ENCODE measurements around the gene CADM2.
"Not testable (repeated sequence)": the region's sequence is repeated elsewhere in the genome, so short reads cannot be mapped to it uniquely, and the experiment has no call there.

CADM2 gene

DNA sequence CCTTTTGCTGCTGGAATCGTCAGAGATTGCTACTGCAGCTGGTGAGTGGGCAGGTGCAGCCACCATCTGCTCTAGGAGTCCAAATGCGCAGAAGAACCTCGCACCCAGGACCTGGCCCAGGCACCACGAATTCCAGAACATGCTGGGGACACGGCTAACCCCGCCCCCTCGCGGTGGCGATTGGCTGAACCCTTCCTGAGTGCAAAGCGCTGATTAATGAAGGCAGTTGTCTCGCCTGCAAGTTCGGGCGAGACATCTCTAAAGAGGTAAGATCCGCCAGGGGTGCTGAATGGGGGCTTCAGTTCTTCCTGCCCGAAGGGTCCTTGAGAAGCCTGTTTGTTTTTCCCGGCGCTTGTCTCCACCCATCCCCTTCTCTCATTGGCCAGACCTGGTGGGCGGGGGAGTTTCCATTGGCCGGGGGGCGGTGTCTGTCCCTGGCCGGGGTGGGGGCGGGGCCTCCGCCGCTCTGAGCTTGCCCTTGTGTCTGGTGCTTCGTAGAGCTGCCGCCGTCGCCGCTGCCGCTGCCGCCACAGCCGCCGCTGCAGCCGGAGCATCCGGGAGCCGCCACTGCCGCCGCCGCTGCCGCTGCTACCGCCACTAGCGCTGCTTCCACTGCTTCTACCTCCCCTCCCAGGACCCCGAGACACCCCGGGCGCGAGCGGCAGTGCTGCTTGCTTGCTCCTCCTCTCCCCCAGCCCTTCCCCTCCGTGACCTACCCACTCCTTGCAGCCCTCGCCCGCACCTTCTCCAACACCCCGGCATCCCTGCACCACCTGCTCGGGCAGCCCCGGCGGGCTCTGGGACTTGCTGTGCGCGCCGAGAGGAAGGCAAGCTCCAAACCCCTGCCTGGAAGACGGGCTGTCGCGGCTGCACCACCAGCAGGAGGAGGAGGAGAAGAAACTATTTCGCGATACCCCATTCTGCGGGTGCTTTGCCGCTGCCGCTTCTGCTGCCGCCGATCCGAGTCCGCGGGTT is at the start of gene CADM2:
CADM2 (plus strand) TSS at position 495 of the 975 bp plus-strand sequence.
- H3K4me3 ChIP-seq (IDR thresholded peaks at IDR 0.05; ENCODE audit: insufficient read depth, low read depth, low read length) = peak within 1 kb of the TSS; percentile 23
- H4K20me1 ChIP-seq (ENCODE audit: insufficient read depth) = no peaks in the 10 kb centered on the region
- no peaks in the 10 kb centered on the region for H3K4me1 ChIP-seq (ENCODE audit: low read depth, poor library complexity, severe bottlenecking)
- H3K27me3 ChIP-seq (ENCODE audit: insufficient read depth, low read depth) = no peaks in the 10 kb centered on the region
- no peak within 1 kb of the TSS for H3K27ac ChIP-seq
- peak within 1 kb of the TSS; percentile 68 for H3K4me2 ChIP-seq
- H3K9ac ChIP-seq = peak within 1 kb of the TSS; percentile 30; the same call in 1 of the 2 replicates
- TF ChIP-seq, protein P1, sequence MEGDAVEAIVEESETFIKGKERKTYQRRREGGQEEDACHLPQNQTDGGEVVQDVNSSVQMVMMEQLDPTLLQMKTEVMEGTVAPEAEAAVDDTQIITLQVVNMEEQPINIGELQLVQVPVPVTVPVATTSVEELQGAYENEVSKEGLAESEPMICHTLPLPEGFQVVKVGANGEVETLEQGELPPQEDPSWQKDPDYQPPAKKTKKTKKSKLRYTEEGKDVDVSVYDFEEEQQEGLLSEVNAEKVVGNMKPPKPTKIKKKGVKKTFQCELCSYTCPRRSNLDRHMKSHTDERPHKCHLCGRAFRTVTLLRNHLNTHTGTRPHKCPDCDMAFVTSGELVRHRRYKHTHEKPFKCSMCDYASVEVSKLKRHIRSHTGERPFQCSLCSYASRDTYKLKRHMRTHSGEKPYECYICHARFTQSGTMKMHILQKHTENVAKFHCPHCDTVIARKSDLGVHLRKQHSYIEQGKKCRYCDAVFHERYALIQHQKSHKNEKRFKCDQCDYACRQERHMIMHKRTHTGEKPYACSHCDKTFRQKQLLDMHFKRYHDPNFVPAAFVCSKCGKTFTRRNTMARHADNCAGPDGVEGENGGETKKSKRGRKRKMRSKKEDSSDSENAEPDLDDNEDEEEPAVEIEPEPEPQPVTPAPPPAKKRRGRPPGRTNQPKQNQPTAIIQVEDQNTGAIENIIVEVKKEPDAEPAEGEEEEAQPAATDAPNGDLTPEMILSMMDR (conservative IDR thresholded peaks at IDR 0.05; ENCODE audit: low read depth, low read length) = peak; percentile 35; the same call in 1 of the 2 replicates
- H3K36me3 ChIP-seq (ENCODE audit: insufficient read depth) = no peaks in the 10 kb centered on the region
- H2AFZ ChIP-seq (ENCODE audit: low read depth) = peak within 1 kb of the TSS; percentile 93
- no peaks in the 10 kb centered on the region for H3K79me2 ChIP-seq (ENCODE audit: insufficient read depth, low read depth)

DNA sequence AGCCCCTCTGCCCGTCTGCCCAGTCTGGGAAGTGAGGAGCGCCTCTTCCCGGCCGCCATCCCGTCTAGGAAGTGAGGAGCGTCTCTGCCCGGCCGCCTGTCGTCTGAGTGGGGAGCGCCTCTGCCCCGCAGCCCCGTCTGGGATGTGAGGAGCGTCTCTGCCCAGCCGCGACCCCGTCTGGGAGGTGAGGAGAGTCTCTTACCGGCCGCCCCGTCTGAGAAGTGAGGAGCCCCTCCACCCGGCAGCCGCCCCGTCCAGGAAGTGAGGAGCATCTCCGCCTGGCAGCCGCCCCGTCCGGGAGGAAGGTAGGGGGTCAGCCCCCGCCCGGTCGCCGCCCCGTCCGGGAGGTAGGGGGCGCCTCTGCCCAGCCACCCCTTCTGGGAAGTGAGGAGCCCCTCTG is 40.2 kb upstream of the CADM2 start:
- H3K4me3 ChIP-seq (IDR thresholded peaks at IDR 0.05; ENCODE audit: insufficient read depth, low read depth, low read length); H3K9ac ChIP-seq; H3K27me3 ChIP-seq (ENCODE audit: insufficient read depth, low read depth); H3K4me1 ChIP-seq (ENCODE audit: low read depth, poor library complexity, severe bottlenecking); H4K20me1 ChIP-seq (ENCODE audit: insufficient read depth); H3K4me2 ChIP-seq; H3K27ac ChIP-seq; H3K36me3 ChIP-seq (ENCODE audit: insufficient read depth); H2AFZ ChIP-seq (ENCODE audit: low read depth); H3K79me2 ChIP-seq (ENCODE audit: insufficient read depth, low read depth): not testable (repeated sequence)

DNA sequence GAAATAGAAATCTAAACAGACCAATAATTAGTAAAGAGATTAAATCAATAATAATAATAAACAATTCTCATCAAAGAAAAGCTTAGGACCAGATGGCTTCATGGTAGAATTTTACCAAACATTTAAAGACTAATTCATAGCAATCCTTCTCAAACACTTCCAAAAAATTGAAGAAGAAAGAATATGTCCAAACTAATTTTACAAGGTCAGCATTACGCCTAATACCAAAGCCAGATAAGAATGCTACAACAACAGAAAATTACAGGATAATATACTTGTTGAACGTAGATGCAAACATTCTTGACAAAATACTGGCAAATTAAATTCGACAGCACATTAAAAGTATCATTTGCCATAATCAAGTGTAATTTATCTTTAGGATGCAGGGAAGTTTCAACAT is 36.1 kb upstream of the CADM2 start:
- H4K20me1 ChIP-seq (ENCODE audit: insufficient read depth) = no peaks in the 10 kb centered on the region
- H3K9ac ChIP-seq = no peak overlapping the region
- H3K79me2 ChIP-seq (ENCODE audit: insufficient read depth, low read depth) = no peaks in the 10 kb centered on the region
- no peak overlapping the region for H3K4me2 ChIP-seq
- H3K4me1 ChIP-seq (ENCODE audit: low read depth, poor library complexity, severe bottlenecking) = no peaks in the 10 kb centered on the region
- TF ChIP-seq, protein P1 (conservative IDR thresholded peaks at IDR 0.05; ENCODE audit: low read depth, low read length) = no peak
- no peaks in the 10 kb centered on the region for H3K27me3 ChIP-seq (ENCODE audit: insufficient read depth, low read depth)
- H2AFZ ChIP-seq (ENCODE audit: low read depth) = no peak overlapping the region
- H3K4me3 ChIP-seq (IDR thresholded peaks at IDR 0.05; ENCODE audit: insufficient read depth, low read depth, low read length) = no peak overlapping the region
- H3K27ac ChIP-seq = no peak overlapping the region
- no peaks in the 10 kb centered on the region for H3K36me3 ChIP-seq (ENCODE audit: insufficient read depth)

DNA sequence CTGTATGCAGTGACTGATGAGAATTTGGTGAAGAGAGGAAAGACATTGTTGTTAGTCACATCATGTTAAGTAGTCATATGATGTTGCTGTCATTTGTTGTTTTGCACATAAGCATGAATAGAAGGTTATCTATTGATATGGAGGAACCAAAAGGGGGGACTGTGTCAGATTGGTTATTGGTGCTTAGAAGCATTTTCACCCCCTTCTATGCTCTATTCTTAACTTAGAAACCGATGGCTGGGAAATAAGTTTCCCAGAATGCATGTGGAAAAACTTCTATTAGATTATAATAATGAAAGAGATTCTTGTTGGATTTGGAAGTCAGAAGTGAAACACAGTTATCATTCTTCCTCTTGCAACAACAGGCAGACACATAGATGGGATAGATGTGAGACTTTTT is 33.2 kb upstream of the CADM2 start:
- no peak overlapping the region for H3K9ac ChIP-seq
- H3K4me2 ChIP-seq = no peak overlapping the region
- H2AFZ ChIP-seq (ENCODE audit: low read depth) = no peak overlapping the region

More for the DNA sequence above, 33.2 kb upstream of the CADM2 start:
- H3K27me3 ChIP-seq (ENCODE audit: insufficient read depth, low read depth) = no peaks in the 10 kb centered on the region
- H3K27ac ChIP-seq = no peak overlapping the region
- H3K36me3 ChIP-seq (ENCODE audit: insufficient read depth) = no peaks in the 10 kb centered on the region
- H3K79me2 ChIP-seq (ENCODE audit: insufficient read depth, low read depth) = no peaks in the 10 kb centered on the region
- TF ChIP-seq, protein P1 (conservative IDR thresholded peaks at IDR 0.05; ENCODE audit: low read depth, low read length) = no peak
- H3K4me3 ChIP-seq (IDR thresholded peaks at IDR 0.05; ENCODE audit: insufficient read depth, low read depth, low read length) = no peak overlapping the region
- H3K4me1 ChIP-seq (ENCODE audit: low read depth, poor library complexity, severe bottlenecking) = no peaks in the 10 kb centered on the region
- no peaks in the 10 kb centered on the region for H4K20me1 ChIP-seq (ENCODE audit: insufficient read depth)

Data from KMS-11 (cell line).